HFF-Myc (cell line): ENCODE measurements around the gene FGF18.

Source experiments
- DNase-seq: peaks from one replicate; pipeline ENCODE4 v3.0.0-alpha.2; 2011; ENCODE audit warnings: low read depth; ENCODE audit errors: extremely low read depth
- H3K4me3 ChIP-seq: replicated peaks from 2 replicates; pipeline ENCODE4 v1.5.1; 2011; ENCODE audit warnings: low read depth, mild to moderate bottlenecking, control low read depth, low read length
- TF ChIP-seq, protein P1 (sequence below): IDR thresholded peaks from 2 replicates; pipeline ENCODE4 v1.5.1; 2012; ENCODE audit warnings: mild to moderate bottlenecking, low read depth, low read length, control low read depth; ENCODE audit errors: missing control alignments

The FGF18 gene

GRCh38 chr5:171479776-171480125, 60.3 kb downstream of the FGF18 start:
- no peak for DNase-seq
- H3K4me3 ChIP-seq: no peak overlapping the region
- TF ChIP-seq, protein P1, sequence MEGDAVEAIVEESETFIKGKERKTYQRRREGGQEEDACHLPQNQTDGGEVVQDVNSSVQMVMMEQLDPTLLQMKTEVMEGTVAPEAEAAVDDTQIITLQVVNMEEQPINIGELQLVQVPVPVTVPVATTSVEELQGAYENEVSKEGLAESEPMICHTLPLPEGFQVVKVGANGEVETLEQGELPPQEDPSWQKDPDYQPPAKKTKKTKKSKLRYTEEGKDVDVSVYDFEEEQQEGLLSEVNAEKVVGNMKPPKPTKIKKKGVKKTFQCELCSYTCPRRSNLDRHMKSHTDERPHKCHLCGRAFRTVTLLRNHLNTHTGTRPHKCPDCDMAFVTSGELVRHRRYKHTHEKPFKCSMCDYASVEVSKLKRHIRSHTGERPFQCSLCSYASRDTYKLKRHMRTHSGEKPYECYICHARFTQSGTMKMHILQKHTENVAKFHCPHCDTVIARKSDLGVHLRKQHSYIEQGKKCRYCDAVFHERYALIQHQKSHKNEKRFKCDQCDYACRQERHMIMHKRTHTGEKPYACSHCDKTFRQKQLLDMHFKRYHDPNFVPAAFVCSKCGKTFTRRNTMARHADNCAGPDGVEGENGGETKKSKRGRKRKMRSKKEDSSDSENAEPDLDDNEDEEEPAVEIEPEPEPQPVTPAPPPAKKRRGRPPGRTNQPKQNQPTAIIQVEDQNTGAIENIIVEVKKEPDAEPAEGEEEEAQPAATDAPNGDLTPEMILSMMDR: no peak

DNA sequence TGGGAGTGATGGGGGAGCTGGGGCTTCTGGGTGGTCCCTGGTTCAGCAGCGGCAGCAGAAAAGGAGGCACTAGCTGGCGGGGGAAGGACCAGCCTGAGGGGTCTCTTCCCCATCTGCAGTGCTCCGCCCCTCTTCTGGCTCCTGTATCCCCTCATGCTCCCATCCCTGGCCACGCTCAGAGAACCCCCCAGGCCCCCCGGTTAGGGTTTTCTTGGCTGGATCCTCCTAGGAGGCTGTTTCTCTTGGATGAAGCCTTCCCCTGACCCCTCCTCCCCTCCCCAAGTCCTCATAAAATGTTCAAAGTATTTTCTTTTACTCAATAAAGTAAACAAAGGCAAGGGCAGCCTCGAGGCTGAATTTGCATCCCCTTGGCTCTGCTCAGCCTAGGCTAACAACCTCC, 60.8 kb downstream of the FGF18 start:
- H3K4me3 ChIP-seq: no peak overlapping the region
- TF ChIP-seq, protein P1: no peak
- DNase-seq: no peak

- no peak overlapping the region for H3K4me3 ChIP-seq
- TF ChIP-seq, protein P1: no peak
- no peak for DNase-seq
Measured at GRCh38 chr5:171481571-171482433, 62.4 kb downstream of the FGF18 start.

DNA sequence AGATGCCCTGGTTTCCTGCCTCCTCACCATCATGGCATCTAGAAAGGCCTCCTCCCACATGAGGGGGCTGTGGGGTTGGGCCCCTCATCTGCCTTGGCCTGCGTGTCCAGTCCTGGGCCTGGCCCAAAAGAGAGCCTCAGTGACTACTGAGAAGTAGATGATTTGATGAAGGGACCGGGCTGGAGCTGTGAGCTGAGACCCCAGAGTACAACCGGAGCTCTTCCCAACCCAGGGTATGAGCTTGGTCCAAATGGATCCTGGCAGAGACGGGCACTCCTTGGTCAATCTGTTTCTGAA, 62.9 kb downstream of the FGF18 start:
- DNase-seq: no peak
- H3K4me3 ChIP-seq: no peak overlapping the region
- TF ChIP-seq, protein P1: no peak

- no peak for DNase-seq
- H3K4me3 ChIP-seq: no peak overlapping the region
- TF ChIP-seq, protein P1: no peak
Measured at GRCh38 chr5:171483551-171484135, 64.2 kb downstream of the FGF18 start.

GRCh38 chr5:171484460-171484899, 65.0 kb downstream of the FGF18 start:
- no peak for DNase-seq
- H3K4me3 ChIP-seq: no peak overlapping the region
- TF ChIP-seq, protein P1: peak; percentile 75
